GM12874 (cell line): ENCODE results near the gene BRSK1.

Experiments used
- CTCF ChIP-seq: IDR thresholded peaks from 2 replicates; pipeline ENCODE4 v1.5.1; 2011; ENCODE audit warnings: low read depth, mild to moderate bottlenecking, control low read depth, low read length, moderate library complexity; ENCODE audit not compliant: insufficient read depth

BRSK1 gene

GRCh38 chr19:55283548-55284377 lies at the start of gene BRSK1:
BRSK1 (plus strand) TSS chr19:55283997; CDS start chr19:55284443, 446 bp downstream.
- no peak for TF ChIP-seq CTCF

GRCh38 chr19:55238030-55238429 lies 45.8 kb upstream of the BRSK1 start:
- no peak for TF ChIP-seq CTCF

GRCh38 chr19:55239004-55239403 lies 44.8 kb upstream of the BRSK1 start:
- no peak for TF ChIP-seq CTCF

GRCh38 chr19:55240713-55241020 lies 43.1 kb upstream of the BRSK1 start:
- TF ChIP-seq CTCF, result no peak

- no peak for TF ChIP-seq CTCF
These were observed 42.5 kb upstream of the BRSK1 start for GRCh38 chr19:55241143-55241934.

- no peak for TF ChIP-seq CTCF
These were observed 41.8 kb upstream of the BRSK1 start for GRCh38 chr19:55241935-55242464.

GRCh38 chr19:55242517-55242916 lies 41.3 kb upstream of the BRSK1 start:
- TF ChIP-seq CTCF, result no peak
